ENCODE measurements around the gene CDC14A. TPM values are rescaled to one million over a fixed set of nuclear protein-coding genes. Genes with fewer than 3 reads are reported as not detected.

The CDC14A gene
- total RNA-seq, 1 donor from 2014 or later: 21.4 TPM

DNA sequence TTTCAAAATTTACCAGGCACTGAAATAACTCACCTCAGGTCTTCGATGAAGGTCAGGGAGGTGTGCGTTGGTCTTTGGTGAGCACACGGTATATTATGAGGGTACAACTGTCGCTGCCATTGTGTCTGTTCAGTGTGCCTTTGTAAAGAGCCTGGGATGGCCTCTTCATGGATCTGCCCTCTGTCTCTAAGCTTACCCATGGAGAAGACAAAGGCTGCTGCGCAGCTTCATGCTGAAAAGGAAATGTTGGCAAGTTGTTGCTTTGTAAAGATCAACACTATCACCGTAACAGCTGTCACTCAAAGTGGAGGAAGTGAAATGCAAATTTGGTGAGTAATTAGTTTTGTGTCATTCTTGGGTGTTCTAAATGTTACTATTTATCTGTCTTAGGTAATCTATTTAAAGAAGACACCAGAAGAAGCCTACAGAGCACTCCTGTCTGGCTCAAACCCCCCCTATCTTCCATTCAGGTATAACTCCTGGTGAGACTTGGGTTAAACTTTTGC is 71.6 kb downstream of the CDC14A start:
- no peaks in the 10 kb centered on the region for H3K36me3 Mint-ChIP-seq
- TF ChIP-seq, protein P1, sequence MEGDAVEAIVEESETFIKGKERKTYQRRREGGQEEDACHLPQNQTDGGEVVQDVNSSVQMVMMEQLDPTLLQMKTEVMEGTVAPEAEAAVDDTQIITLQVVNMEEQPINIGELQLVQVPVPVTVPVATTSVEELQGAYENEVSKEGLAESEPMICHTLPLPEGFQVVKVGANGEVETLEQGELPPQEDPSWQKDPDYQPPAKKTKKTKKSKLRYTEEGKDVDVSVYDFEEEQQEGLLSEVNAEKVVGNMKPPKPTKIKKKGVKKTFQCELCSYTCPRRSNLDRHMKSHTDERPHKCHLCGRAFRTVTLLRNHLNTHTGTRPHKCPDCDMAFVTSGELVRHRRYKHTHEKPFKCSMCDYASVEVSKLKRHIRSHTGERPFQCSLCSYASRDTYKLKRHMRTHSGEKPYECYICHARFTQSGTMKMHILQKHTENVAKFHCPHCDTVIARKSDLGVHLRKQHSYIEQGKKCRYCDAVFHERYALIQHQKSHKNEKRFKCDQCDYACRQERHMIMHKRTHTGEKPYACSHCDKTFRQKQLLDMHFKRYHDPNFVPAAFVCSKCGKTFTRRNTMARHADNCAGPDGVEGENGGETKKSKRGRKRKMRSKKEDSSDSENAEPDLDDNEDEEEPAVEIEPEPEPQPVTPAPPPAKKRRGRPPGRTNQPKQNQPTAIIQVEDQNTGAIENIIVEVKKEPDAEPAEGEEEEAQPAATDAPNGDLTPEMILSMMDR (IDR thresholded peaks at IDR 0.05; ENCODE audit: unreplicated experiment): no peak
- peaks cover 4% of the 10 kb centered on the region for H3K4me1 Mint-ChIP-seq
- no peak for DNase-seq (ENCODE audit: low spot score in 2 of 2, unreplicated experiment in 2 of 2)
- H3K27ac Mint-ChIP-seq: no peak overlapping the region
- H3K4me3 Mint-ChIP-seq: no peak overlapping the region
- H3K27me3 Mint-ChIP-seq (ENCODE audit: low read depth): no peaks in the 10 kb centered on the region
- no peaks in the 10 kb centered on the region for H3K9me3 Mint-ChIP-seq

DNA sequence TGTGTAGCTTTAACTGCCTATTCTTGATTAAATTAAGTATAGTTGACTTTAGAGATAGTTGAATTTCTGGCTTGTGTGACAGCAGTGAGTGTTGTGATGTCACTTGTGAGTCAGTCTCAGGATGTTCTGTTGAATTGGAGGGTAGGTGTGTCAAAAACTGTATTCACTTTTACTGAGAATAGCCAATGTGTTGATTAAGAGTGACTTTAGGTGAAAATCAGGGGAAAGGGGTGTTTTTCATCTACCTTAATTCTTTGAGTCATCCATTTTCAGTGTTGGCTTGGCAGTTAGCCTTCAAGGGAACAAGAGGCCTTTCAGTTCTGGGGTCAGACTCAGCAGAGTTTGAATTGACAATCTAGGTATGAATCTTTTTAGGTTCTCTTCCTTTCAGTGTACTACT is 75.9 kb downstream of the CDC14A start:
- TF ChIP-seq, protein P1 (IDR thresholded peaks at IDR 0.05; ENCODE audit: unreplicated experiment): no peak
- DNase-seq (ENCODE audit: low spot score in 2 of 2, unreplicated experiment in 2 of 2): no peak
- Mint-ChIP-seq H3K4me1 (peaks cover 9% of the 10 kb centered on the region), H3K9me3 (no peaks in the 10 kb centered on the region), H3K36me3 (peaks cover 6% of the 10 kb centered on the region), H3K27ac (no peak overlapping the region), H3K27me3 (ENCODE audit: low read depth) (no peaks in the 10 kb centered on the region), H3K4me3 (no peak overlapping the region)

DNA sequence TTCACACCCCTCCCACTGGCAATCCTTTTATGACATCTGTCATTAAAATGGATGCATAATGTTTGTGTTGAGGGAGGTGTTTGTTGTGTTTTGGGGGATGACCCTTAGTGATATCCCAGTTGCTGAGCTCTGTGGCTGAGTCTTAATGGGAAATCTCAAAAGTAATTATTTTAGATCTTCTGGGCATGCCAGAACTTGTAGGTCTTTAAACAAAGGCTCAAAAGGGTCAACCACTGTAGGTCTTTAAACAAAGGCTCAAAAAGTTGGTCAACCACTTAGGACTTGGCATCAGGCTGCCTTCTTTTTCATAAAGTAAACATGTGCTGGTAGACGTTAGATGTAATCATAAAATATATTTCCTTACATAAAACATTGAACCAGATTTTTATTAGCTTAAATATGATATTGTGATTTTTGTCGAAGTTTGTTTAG is 78.0 kb downstream of the CDC14A start:
- Mint-ChIP-seq H3K27me3 (ENCODE audit: low read depth) (no peaks in the 10 kb centered on the region), H3K27ac (peak overlapping the region; percentile 31)
- no peak for DNase-seq (ENCODE audit: low spot score in 2 of 2, unreplicated experiment in 2 of 2)

DNA sequence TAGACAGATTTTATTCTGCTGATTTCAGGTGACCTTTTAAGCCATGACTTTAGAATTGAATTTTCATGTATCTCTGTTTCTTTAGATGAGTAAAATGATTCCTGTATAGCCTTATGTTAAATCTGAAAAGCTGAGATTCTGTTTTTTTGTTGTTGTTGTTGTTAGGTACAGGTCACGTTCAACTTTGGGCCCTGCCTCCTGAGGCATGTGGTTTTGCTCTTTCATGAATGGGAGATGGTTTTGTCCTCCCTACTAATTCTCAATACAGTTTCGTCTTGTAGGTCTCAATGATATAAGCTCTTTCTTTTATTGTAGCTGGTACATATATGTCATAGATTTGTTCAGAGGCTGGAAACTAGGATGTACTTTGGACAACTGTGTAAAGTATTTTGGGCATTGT is 79.6 kb downstream of the CDC14A start:
- TF ChIP-seq, protein P1 (IDR thresholded peaks at IDR 0.05; ENCODE audit: unreplicated experiment): no peak
- H3K4me3 Mint-ChIP-seq: no peak overlapping the region
- peaks cover 26% of the 10 kb centered on the region for H3K4me1 Mint-ChIP-seq
- H3K27me3 Mint-ChIP-seq (ENCODE audit: low read depth): no peaks in the 10 kb centered on the region
- DNase-seq (ENCODE audit: low spot score in 2 of 2, unreplicated experiment in 2 of 2): no peak
- no peaks in the 10 kb centered on the region for H3K9me3 Mint-ChIP-seq
- H3K36me3 Mint-ChIP-seq: peaks cover 15% of the 10 kb centered on the region
- peak overlapping the region; percentile 73 for H3K27ac Mint-ChIP-seq

More for the DNA sequence above, 78.0 kb downstream of the CDC14A start:
- Mint-ChIP-seq H3K36me3 (peaks cover 11% of the 10 kb centered on the region), H3K4me3 (no peak overlapping the region), H3K9me3 (no peaks in the 10 kb centered on the region), H3K4me1 (peaks cover 26% of the 10 kb centered on the region)
- TF ChIP-seq, protein P1 (IDR thresholded peaks at IDR 0.05; ENCODE audit: unreplicated experiment): no peak

DNA sequence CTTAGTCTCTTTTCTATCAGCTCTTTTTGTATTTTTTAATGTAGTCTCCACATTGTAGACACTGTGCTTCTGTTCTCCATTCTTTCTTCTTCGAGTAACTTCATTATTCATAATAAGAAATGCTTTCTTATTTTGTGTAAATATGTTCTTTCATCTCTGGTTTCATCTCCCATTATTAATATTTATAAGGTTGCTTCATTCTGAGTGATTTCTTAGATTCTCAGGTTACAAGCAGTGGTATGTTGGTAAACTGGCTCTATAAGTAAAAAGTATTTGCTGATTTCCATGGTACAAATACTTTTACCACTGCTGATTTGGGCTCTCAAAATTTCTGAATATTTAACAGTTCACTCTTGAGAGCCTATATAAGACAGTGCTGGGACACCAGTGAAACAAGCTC is 81.3 kb downstream of the CDC14A start:
- Mint-ChIP-seq H3K27me3 (ENCODE audit: low read depth) (no peaks in the 10 kb centered on the region), H3K4me1 (peaks cover 29% of the 10 kb centered on the region), H3K9me3 (no peaks in the 10 kb centered on the region), H3K36me3 (peaks cover 15% of the 10 kb centered on the region), H3K4me3 (no peak overlapping the region), H3K27ac (peak overlapping the region; percentile 44)
- DNase-seq (ENCODE audit: low spot score in 2 of 2, unreplicated experiment in 2 of 2): no peak
- TF ChIP-seq, protein P1 (IDR thresholded peaks at IDR 0.05; ENCODE audit: unreplicated experiment): no peak

DNA sequence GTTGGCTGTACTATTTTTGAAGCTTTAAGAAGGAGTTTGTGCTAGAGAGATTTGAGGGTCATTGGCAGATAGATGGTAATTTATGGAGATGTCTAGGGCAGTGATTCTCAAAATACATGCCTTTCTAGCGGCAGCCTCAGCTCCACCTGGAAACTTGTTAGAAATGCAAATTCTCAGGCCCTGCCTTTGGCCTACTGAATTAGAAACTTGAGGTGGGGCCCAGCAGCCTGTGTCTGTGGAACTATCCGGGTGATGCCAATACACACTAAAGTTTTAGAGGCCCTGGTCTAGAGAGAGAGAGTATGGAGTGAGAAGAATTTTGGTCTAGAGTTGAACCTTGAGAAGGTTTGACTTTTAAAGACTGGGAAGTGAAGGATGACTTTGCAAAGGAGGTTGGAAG is 82.5 kb downstream of the CDC14A start:
- Mint-ChIP-seq H3K4me1 (peaks cover 42% of the 10 kb centered on the region), H3K27me3 (ENCODE audit: low read depth) (no peaks in the 10 kb centered on the region), H3K27ac (peak overlapping the region; percentile 63), H3K4me3 (no peak overlapping the region), H3K9me3 (no peaks in the 10 kb centered on the region), H3K36me3 (peaks cover 15% of the 10 kb centered on the region)
- TF ChIP-seq, protein P1 (IDR thresholded peaks at IDR 0.05; ENCODE audit: unreplicated experiment): no peak
- no peak for DNase-seq (ENCODE audit: low spot score in 2 of 2, unreplicated experiment in 2 of 2)

Data from mesothelial cell of epicardium (in vitro differentiated cells).